ENCODE data around the gene SMIM44. TPM values are rescaled to one million over a fixed set of nuclear protein-coding genes. Genes with fewer than 3 reads are reported as not detected.

Gene SMIM44
- total RNA-seq, 1 donor from 2014 or later = not detected

DNA sequence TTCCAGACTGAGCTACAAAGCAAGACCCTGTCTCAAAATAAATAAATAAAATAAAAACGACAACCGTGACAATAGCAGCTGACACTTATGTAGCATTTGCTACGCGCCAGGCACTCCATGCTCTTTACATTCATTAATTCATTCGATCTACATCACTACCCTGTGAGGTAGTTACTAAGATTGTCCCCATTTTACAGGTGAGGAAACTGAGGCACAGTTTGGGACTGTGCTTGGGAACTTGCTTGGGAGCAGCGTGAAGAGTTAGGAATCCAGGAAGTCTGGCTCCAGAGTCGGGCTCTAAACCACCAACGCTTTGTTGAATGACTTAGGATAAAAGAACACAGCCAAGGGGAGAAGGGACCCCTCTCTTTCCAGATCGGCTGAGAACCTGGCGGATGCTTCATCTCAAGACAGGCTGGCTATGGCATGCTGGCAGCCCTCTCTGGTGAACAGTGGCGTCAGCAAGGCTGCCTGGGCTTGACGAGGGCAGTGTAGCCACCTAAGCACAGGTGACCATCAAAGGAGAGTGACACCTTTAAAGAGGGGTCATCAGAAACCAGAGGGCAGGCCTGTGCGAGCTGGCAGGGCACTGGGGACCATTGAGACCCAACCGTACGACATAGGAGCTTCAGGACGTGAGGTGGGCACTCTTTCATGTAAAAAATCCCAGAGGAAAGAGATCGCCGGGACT lies 16.6 kb upstream of the SMIM44 start:
- peaks cover 6% of the 10 kb centered on the region for H3K36me3 ChIP-seq (ENCODE audit: control insufficient read depth, insufficient read depth, low read length)
- no peak for TF ChIP-seq CTCF (IDR thresholded peaks at IDR 0.05; ENCODE audit: insufficient read depth, low read length, severe bottlenecking)
- H3K4me3 ChIP-seq (ENCODE audit: low read depth, low read length) = peak overlapping the region; percentile 79
- DNase-seq (ENCODE audit: low read depth) = no peak
- FAIRE-seq = no peak
- H3K27me3 ChIP-seq (ENCODE audit: control insufficient read depth, insufficient read depth, low read length) = no peaks in the 10 kb centered on the region

GRCh38 chr19:3497757-3498520 lies 14.7 kb upstream of the SMIM44 start:
- DNase-seq (ENCODE audit: low read depth) (no peak), FAIRE-seq (no peak)

GRCh38 chr19:3496392-3497273 lies 13.4 kb upstream of the SMIM44 start:
- Histone ChIP-seq H3K36me3 (ENCODE audit: control insufficient read depth, insufficient read depth, low read length) (peaks cover 13% of the 10 kb centered on the region), H3K27me3 (ENCODE audit: control insufficient read depth, insufficient read depth, low read length) (no peaks in the 10 kb centered on the region), H3K4me3 (ENCODE audit: low read depth, low read length) (no peak overlapping the region)
- no peak for FAIRE-seq
- DNase-seq (ENCODE audit: low read depth) = no peak
- TF ChIP-seq CTCF (IDR thresholded peaks at IDR 0.05; ENCODE audit: insufficient read depth, low read length, severe bottlenecking) = no peak

More at GRCh38 chr19:3497757-3498520, 14.7 kb upstream of the SMIM44 start:
- Histone ChIP-seq H3K36me3 (ENCODE audit: control insufficient read depth, insufficient read depth, low read length) (peaks cover 11% of the 10 kb centered on the region), H3K27me3 (ENCODE audit: control insufficient read depth, insufficient read depth, low read length) (no peaks in the 10 kb centered on the region), H3K4me3 (ENCODE audit: low read depth, low read length) (no peak overlapping the region)
- TF ChIP-seq CTCF (IDR thresholded peaks at IDR 0.05; ENCODE audit: insufficient read depth, low read length, severe bottlenecking) = no peak

DNA sequence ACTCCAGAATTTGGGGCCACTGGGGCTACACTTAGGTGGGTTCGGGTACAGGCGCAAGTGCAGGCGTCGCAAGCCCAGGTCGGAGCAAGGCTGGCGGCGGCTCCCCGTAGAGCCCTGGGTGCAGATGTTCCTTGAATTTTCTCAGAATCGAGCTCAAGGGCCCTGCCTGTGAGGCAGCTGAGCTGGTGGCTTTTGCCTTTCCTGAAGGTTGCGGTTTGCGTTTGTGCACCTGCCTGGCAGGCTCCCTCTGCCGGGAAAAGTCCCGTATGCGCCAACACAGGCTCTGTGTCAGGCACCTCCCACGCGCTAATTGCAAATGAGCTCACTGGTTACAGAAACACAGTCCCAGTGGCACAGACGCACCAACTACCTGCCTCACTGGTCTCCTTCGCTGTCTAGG lies 11.3 kb upstream of the SMIM44 start:
- DNase-seq (ENCODE audit: low read depth) = no peak
- Histone ChIP-seq H3K36me3 (ENCODE audit: control insufficient read depth, insufficient read depth, low read length) (peaks cover 13% of the 10 kb centered on the region), H3K27me3 (ENCODE audit: control insufficient read depth, insufficient read depth, low read length) (no peaks in the 10 kb centered on the region), H3K4me3 (ENCODE audit: low read depth, low read length) (no peak overlapping the region)
- FAIRE-seq = no peak
- no peak for TF ChIP-seq CTCF (IDR thresholded peaks at IDR 0.05; ENCODE audit: insufficient read depth, low read length, severe bottlenecking)

- Histone ChIP-seq H3K4me3 (ENCODE audit: low read depth, low read length) (no peak overlapping the region), H3K27me3 (ENCODE audit: control insufficient read depth, insufficient read depth, low read length) (no peaks in the 10 kb centered on the region), H3K36me3 (ENCODE audit: control insufficient read depth, insufficient read depth, low read length) (peaks cover 13% of the 10 kb centered on the region)
- FAIRE-seq (no peak), DNase-seq (ENCODE audit: low read depth) (no peak)
- TF ChIP-seq CTCF (IDR thresholded peaks at IDR 0.05; ENCODE audit: insufficient read depth, low read length, severe bottlenecking) = no peak
Measured at GRCh38 chr19:3494051-3494450, 10.8 kb upstream of the SMIM44 start.

Measured in bronchial epithelial cell (primary cell).